Neural cell (in vitro differentiated cells): Measurements from ENCODE around the gene OGT.
"Not testable (repeated sequence)": the region's sequence is repeated elsewhere in the genome, so short reads cannot be mapped to it uniquely, and the experiment has no call there.

ENCODE experiments used
- CTCF ChIP-seq: fragments of 450-650 bp; IDR thresholded peaks from 2 replicates; pipeline ENCODE4 v1.5.1; 2014; ENCODE audit warnings: antibody characterized with exemption, mild to moderate bottlenecking, moderate library complexity; ENCODE audit not compliant: poor library complexity, severe bottlenecking
- MXI1 ChIP-seq: fragments of 450-650 bp; conservative IDR thresholded peaks from 2 replicates; pipeline ENCODE4 v1.6.1; 2014; ENCODE audit warnings: antibody characterized with exemption, mild to moderate bottlenecking; ENCODE audit not compliant: poor library complexity, severe bottlenecking
- POLR2AphosphoS5 ChIP-seq: IDR thresholded peaks from 2 replicates; pipeline ENCODE4 v1.6.1; 2012
- RAD21 ChIP-seq: fragments of 450-650 bp; conservative IDR thresholded peaks from 2 replicates; pipeline ENCODE4 v1.6.1; 2014; ENCODE audit warnings: antibody characterized with exemption, mild to moderate bottlenecking, moderate library complexity

DNA sequence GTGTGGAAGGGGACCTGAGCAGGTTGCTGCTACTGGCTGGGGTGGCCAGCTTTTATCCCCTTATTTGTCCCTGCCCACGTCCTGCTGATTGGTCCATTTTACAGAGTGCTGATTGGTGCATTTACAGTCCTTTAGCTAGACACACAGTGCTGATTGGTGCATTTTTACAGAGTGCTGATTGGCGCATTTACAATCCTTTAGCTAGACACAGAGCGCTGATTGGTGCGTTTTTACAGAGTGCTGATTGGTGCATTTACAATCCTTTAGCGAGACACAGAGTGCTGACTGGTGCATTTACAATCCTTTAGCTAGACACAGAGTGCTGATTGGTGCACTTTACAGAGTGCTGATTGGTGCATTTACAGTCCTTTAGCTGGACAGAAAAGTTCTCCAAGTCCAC lies 30.8 kb upstream of the OGT start:
- not testable (repeated sequence) for TF ChIP-seq CTCF, MXI1, POLR2AphosphoS5, RAD21
